AG09309 (cell line): ENCODE results near the gene SYT13.

Source experiments
- DNase-seq: peaks from one replicate; pipeline ENCODE4 v3.0.0-alpha.2; 2010; ENCODE audit warnings: low read depth
- H3K4me3 ChIP-seq: 2 replicates; pipeline ENCODE4 v1.5.1; 2011; ENCODE audit warnings: mild to moderate bottlenecking, low read depth, low read length, moderate library complexity; ENCODE audit not compliant: control insufficient read depth
- TF ChIP-seq, protein P1 (sequence below): IDR thresholded peaks from 2 replicates; pipeline ENCODE4 v1.5.1; 2011; ENCODE audit warnings: mild to moderate bottlenecking, low read depth, low read length, inconsistent platforms; ENCODE audit not compliant: insufficient read depth, control insufficient read depth; ENCODE audit errors: missing control alignments

SYT13 gene

DNA sequence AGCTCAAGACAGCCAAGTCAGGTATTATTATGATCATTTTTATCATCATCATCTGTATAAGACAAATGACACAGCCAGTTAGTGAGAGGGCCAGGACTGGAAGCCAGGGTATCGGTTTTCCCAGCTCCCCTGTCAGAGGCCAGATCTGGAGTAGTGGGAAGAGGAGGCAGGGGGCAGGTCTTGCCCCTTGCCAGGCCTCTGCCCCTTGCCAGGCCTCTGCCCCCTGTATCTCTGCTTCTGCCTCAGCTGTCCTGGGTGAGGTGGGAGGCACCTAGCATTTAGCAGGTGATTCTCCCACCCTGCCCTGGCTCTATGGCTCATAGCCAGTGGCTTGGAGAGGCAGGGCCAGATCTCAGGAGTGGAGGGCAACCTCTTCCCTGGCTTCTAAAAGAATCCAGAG, 72.4 kb downstream of the SYT13 start:
- TF ChIP-seq, protein P1, sequence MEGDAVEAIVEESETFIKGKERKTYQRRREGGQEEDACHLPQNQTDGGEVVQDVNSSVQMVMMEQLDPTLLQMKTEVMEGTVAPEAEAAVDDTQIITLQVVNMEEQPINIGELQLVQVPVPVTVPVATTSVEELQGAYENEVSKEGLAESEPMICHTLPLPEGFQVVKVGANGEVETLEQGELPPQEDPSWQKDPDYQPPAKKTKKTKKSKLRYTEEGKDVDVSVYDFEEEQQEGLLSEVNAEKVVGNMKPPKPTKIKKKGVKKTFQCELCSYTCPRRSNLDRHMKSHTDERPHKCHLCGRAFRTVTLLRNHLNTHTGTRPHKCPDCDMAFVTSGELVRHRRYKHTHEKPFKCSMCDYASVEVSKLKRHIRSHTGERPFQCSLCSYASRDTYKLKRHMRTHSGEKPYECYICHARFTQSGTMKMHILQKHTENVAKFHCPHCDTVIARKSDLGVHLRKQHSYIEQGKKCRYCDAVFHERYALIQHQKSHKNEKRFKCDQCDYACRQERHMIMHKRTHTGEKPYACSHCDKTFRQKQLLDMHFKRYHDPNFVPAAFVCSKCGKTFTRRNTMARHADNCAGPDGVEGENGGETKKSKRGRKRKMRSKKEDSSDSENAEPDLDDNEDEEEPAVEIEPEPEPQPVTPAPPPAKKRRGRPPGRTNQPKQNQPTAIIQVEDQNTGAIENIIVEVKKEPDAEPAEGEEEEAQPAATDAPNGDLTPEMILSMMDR, result no peak
- H3K4me3 ChIP-seq, result no peak overlapping the region
- no peak for DNase-seq

- H3K4me3 ChIP-seq, result no peak overlapping the region
- no peak for DNase-seq
- TF ChIP-seq, protein P1, result no peak
These were observed 72.8 kb downstream of the SYT13 start for GRCh38 chr11:45213316-45213665.

DNA sequence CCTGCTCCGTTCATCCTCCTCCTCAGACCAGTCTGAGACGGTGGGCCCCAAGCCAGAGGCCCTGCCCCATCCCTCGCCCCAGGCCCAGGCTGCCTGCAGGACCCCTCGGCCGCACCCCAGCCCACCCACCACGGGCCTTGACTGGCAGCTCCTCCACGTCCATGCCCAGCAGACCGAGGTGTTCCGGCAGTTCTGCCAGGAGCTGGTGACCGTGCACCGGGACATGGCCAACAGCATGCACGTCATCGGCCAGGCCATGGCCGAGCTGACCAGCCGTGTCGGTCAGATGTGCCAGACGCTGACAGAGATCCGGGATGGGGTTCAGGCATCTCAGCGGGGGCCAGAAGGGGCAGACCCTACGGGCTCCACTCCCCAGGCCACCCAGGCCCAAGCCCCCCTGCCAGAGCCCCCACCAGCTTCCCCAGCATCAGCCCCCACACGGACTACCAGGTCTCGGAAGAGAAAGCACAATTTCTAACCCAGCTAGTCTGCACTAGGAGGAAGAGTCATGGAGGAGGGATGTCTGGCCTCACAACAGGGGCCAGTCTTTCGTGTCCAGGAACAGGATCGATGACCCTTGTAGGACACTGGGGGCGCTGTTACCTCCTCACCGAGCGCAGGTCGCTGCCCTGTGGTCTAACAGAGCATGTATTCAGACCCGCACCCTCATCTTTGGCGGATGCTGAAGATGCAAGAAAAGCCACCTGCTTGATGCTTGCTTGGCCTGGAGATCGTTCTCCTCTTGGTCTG, 73.4 kb downstream of the SYT13 start:
- TF ChIP-seq, protein P1, result no peak
- DNase-seq, result no peak
- H3K4me3 ChIP-seq, result no peak overlapping the region

DNA sequence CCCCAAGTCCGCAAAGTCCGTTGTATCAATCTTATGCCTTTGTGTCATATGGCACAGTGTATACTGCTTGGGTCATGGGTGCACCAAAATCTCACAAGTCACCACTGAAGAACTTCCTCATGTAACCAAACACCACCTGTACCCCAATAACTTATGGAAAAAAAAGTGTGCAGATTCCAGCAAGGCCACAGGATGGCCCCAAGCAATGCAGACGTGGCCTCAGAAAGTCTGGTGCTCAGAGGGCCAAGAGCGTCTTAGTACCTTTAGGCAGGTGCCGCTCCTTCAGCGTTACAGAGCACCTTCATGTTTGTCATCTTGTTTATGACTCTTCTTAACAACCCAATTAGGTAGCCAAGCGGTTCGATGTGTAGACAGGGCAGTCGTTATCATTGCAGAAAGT, 74.4 kb downstream of the SYT13 start:
- TF ChIP-seq, protein P1, result no peak
- H3K4me3 ChIP-seq, result no peak overlapping the region
- DNase-seq, result no peak

DNA sequence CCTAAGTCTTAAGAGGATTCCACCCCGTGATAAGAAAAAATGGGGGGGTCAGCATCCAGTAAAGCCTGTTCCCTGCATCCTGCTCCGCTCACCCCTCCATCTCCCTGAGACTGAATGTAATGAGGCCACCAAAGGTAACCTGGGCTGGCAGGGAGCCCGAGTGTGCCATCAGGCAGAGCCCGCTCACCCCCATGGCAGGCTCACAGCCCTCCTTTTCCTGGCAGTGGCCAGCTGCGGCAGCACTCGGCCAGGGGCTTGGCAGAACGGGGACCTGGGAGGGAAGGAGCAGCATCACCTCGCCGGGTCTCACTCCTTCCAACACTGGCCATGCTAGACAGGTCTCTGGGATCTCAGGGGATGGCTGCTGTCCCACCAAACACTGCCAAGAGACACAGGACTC, 75.3 kb downstream of the SYT13 start:
- no peak overlapping the region for H3K4me3 ChIP-seq
- no peak for DNase-seq
- TF ChIP-seq, protein P1, result no peak

DNA sequence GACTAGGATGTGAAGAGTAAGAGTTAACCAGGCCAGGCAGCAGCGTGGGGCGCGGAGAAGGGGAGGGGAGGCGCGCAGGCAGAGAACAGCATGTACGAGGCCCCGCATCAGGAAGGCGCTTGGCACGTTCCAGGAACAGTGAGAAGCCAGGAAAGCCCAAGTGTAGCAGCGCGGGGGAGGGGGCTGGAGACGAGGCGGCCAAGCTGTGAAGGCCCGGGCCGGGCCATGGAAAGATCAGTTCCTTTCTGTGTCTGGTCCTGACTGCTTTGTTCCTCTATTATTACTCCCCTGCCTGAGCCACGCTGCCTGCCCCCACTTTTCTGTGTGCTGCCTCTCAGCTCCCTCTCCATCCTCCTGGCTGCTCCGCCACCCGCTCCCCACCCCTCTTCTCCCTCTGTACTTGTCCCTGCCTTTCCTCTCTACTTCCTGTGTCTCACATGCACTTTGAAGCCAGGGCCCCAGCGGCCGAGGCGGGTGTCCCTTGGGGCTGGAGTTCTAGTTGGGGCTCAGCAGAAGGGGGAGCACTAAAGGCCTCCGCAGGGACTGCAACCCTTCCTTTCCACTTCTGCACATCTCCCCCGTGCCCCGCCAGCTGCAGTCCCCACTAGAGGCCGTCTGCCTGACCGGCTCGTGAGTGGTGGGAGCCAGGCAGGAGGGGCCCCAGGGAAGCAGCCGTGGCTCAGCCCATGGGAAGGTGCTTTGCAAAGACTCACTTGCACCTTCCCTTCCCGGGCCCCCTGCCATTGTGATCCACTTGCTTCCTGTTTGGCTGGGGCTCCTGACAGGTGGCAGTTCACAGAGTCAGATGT, 76.0 kb downstream of the SYT13 start:
- DNase-seq, result no peak
- H3K4me3 ChIP-seq, result no peak overlapping the region
- TF ChIP-seq, protein P1, result no peak
